Endothelial cell (in vitro differentiated cells): ENCODE measurements around the gene WHRN. TPM values are rescaled to one million over a fixed set of nuclear protein-coding genes. Genes with fewer than 3 reads are reported as not detected.
A peak's percentile ranks its signal among the peaks of the same experiment; 100 is the strongest.

Experiments
- DNase-seq: peaks from one replicate; pipeline ENCODE4 v3.0.0; 2021; ENCODE audit warnings: low spot score
- H3K27ac Mint-ChIP-seq: one replicate; pipeline ENCODE4 v1.8.0; 2021; ENCODE audit warnings: mixed read lengths, inconsistent platforms; ENCODE audit not compliant: unreplicated experiment
- H3K27me3 Mint-ChIP-seq: one replicate; pipeline ENCODE4 v1.8.0; 2021; ENCODE audit warnings: mild to moderate bottlenecking, moderate library complexity, mixed read lengths, inconsistent platforms; ENCODE audit not compliant: unreplicated experiment
- H3K36me3 Mint-ChIP-seq: one replicate; pipeline ENCODE4 v1.8.0; 2021; ENCODE audit warnings: mild to moderate bottlenecking, low read depth, mixed read lengths, inconsistent platforms; ENCODE audit not compliant: unreplicated experiment
- H3K4me1 Mint-ChIP-seq: one replicate; pipeline ENCODE4 v1.8.0; 2021; ENCODE audit warnings: mild to moderate bottlenecking, mixed read lengths, inconsistent platforms; ENCODE audit not compliant: unreplicated experiment
- H3K4me3 Mint-ChIP-seq: one replicate; pipeline ENCODE4 v1.8.0; 2021; ENCODE audit warnings: mild to moderate bottlenecking, mixed read lengths, inconsistent platforms; ENCODE audit not compliant: unreplicated experiment
- H3K9me3 Mint-ChIP-seq: one replicate; pipeline ENCODE4 v1.8.0; 2021; ENCODE audit warnings: mixed read lengths, inconsistent platforms; ENCODE audit not compliant: unreplicated experiment
- CTCF ChIP-seq: fragments of 200-600 bp; sonication (generic); IDR thresholded peaks from one replicate; pipeline ENCODE4 v1.5.0; 2021; ENCODE audit warnings: antibody characterized with exemption; ENCODE audit not compliant: unreplicated experiment
- total RNA-seq: library from RNA; stranded (reverse); fragmentation: NEBNext Ultra II Directional; extraction: Animal tissue kit (Norgen Biotek cat#: 25700); gene quantifications from one replicate; pipeline ENCODE4 v1.2.1, GENCODE V29; 2021; ENCODE audit not compliant: unreplicated experiment

WHRN gene
- total RNA-seq, 1 donor from 2014 or later = 4.1 TPM

GRCh38 chr9:114407889-114408288, 97.4 kb downstream of the WHRN start:
- no peak overlapping the region for H3K27ac Mint-ChIP-seq
- peaks cover 12% of the 10 kb centered on the region for H3K27me3 Mint-ChIP-seq
- H3K4me3 Mint-ChIP-seq = no peak overlapping the region
- H3K9me3 Mint-ChIP-seq = no peaks in the 10 kb centered on the region
- H3K36me3 Mint-ChIP-seq = peaks cover under 1% of the 10 kb centered on the region
- no peak for DNase-seq
- TF ChIP-seq CTCF = no peak
- H3K4me1 Mint-ChIP-seq = peaks cover 5% of the 10 kb centered on the region

GRCh38 chr9:114406441-114406840, 98.8 kb downstream of the WHRN start:
- DNase-seq = no peak
- no peak for TF ChIP-seq CTCF
- Mint-ChIP-seq H3K4me1 (peaks cover 6% of the 10 kb centered on the region), H3K27me3 (peaks cover 12% of the 10 kb centered on the region), H3K9me3 (no peaks in the 10 kb centered on the region), H3K27ac (no peak overlapping the region), H3K4me3 (no peak overlapping the region), H3K36me3 (no peaks in the 10 kb centered on the region)

- H3K4me1 Mint-ChIP-seq = peaks cover 6% of the 10 kb centered on the region
- H3K9me3 Mint-ChIP-seq = no peaks in the 10 kb centered on the region
- no peak overlapping the region for H3K27ac Mint-ChIP-seq
- peaks cover 12% of the 10 kb centered on the region for H3K27me3 Mint-ChIP-seq
- H3K36me3 Mint-ChIP-seq = no peaks in the 10 kb centered on the region
- TF ChIP-seq CTCF = peak; percentile 58
- H3K4me3 Mint-ChIP-seq = no peak overlapping the region
- peak; percentile 78 for DNase-seq
Measured at GRCh38 chr9:114405294-114406034, 99.8 kb downstream of the WHRN start.

DNA sequence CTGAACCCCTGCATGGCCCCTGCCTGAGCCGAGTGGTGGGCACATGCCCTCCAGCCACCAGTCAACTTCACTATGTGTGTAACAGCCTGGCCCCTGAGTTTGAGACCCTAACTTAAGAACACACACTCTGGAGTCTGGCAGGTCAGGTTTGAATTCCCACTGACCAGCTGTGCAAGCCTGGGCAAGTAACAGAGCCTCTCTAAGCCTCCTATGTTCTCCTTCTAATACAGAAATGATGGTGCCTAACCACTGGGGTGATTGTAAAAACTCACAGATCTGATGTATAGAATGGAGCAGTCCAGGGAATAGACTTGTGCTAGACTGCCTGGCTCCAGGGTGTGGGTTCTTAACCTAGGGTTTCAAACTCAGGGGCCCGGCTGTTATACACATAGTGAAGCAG, 100.7 kb downstream of the WHRN start:
- no peaks in the 10 kb centered on the region for H3K9me3 Mint-ChIP-seq
- H3K4me3 Mint-ChIP-seq = no peak overlapping the region
- peaks cover 6% of the 10 kb centered on the region for H3K4me1 Mint-ChIP-seq
- H3K27me3 Mint-ChIP-seq = peaks cover 7% of the 10 kb centered on the region
- no peak for DNase-seq
- H3K36me3 Mint-ChIP-seq = no peaks in the 10 kb centered on the region
- TF ChIP-seq CTCF = no peak
- no peak overlapping the region for H3K27ac Mint-ChIP-seq

DNA sequence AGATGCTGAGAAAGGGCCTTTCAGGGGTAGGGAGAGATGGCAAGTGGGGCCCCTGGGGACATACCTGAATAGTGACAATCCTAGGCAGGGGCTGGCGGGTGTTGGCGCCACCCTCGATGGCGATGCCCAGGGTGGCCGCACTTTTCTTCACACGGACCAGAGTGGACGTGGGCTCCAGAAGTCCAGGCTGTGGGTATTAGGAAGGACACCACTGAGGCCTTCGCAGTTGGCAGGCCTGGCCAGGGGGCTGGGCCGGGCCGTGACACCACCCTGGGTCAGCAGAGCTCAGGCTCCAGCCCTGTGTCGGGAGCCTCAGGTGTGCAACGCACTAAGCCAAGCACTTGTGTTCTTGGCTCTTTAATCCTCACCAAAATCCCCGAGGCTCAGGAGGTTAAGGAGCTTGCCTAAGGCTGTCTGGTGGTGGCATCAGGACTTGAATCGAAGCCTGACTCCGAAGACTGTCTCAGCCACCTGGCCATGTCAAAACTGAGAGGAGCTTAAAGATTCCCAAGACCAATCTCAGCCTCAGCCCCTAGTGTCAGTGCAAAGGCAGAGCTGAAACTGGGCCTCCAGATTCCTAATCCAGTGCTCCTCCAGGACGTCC, 102.0 kb downstream of the WHRN start:
- peaks cover 6% of the 10 kb centered on the region for H3K4me1 Mint-ChIP-seq
- H3K9me3 Mint-ChIP-seq = no peaks in the 10 kb centered on the region

More for the DNA sequence above, 102.0 kb downstream of the WHRN start:
- H3K27ac Mint-ChIP-seq = no peak overlapping the region
- TF ChIP-seq CTCF = no peak
- H3K36me3 Mint-ChIP-seq = no peaks in the 10 kb centered on the region
- H3K4me3 Mint-ChIP-seq = no peak overlapping the region
- no peak for DNase-seq
- H3K27me3 Mint-ChIP-seq = peaks cover 2% of the 10 kb centered on the region
